Cardiac fibroblast (primary cell): ENCODE results near the gene GREB1.

Source experiments
- DNase-seq, 2 donors: peaks; one replicate each; pipeline versions ENCODE4 v3.0.0 to v3.0.0-alpha.2; 2010; ENCODE audit warnings: low read depth in 2 of 2
- H3K4me3 ChIP-seq, 2 donors: replicated peaks in 1 of 2; 1 replicate in 1 of 2; 2 replicates in 1 of 2; pipeline ENCODE4 v1.5.1; 2011; ENCODE audit warnings: low read depth in 2 of 2, low read length in 2 of 2, mild to moderate bottlenecking in 2 of 2, moderate library complexity in 1 of 2
- TF ChIP-seq, protein P1 (sequence below): IDR thresholded peaks from one replicate; pipeline ENCODE4 v1.5.1; 2011; ENCODE audit warnings: low read depth, mild to moderate bottlenecking, low read length, inconsistent platforms

The GREB1 gene

DNA sequence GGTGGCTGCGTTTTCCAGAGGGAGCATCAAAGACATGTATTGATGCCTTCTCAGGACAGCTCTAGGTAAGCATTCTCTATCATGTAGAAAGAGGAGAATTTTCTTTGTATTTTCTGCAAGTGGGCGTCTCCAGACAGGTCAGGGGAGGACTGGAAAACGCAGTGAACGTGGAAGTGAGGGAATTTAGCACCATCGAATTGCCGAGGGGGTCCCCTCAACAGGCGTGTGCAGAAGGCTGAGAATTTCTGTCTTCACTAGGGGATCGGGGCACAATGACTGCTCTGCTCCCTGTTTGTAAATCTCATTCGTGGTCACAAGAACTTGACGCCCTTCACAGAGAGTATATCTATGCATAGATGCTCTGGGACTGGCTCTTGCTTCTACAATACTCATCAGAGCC, 141.1 kb downstream of the GREB1 start:
- no peak overlapping the region for H3K4me3 ChIP-seq
- TF ChIP-seq, protein P1, sequence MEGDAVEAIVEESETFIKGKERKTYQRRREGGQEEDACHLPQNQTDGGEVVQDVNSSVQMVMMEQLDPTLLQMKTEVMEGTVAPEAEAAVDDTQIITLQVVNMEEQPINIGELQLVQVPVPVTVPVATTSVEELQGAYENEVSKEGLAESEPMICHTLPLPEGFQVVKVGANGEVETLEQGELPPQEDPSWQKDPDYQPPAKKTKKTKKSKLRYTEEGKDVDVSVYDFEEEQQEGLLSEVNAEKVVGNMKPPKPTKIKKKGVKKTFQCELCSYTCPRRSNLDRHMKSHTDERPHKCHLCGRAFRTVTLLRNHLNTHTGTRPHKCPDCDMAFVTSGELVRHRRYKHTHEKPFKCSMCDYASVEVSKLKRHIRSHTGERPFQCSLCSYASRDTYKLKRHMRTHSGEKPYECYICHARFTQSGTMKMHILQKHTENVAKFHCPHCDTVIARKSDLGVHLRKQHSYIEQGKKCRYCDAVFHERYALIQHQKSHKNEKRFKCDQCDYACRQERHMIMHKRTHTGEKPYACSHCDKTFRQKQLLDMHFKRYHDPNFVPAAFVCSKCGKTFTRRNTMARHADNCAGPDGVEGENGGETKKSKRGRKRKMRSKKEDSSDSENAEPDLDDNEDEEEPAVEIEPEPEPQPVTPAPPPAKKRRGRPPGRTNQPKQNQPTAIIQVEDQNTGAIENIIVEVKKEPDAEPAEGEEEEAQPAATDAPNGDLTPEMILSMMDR = no peak
- no peak for DNase-seq

DNA sequence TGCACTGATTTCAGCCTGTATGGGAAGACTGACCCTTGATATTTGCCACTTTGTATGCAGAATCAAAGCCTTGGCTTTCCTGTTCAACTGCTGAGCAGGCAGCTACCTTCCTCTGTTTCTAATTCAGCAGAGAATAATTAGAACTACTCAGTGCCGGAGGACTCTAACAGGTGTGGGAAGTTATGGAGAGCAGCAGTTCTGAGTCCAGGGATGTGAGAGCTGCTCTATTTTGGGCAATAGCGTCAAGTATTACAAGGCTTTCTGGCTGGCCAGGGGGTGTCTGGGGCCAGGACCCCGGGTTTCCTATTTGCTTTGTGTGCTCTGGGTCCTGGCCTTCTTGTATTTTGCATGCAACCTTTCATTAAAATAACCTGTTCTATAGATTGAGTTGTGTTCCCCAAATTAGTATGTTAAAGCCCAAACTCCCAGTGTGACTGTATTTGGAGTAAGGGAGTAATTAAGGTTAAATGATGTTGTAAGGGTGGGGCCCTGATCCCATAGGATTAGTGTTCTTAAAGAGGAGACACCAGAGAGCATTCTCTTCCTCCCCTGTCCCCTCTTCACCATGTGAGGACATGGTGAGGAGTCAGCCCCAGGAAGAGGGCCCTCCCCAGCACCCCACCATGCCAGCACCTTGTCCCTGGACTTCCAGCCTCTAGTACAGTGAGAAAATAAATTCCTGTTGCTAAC, 141.7 kb downstream of the GREB1 start:
- TF ChIP-seq, protein P1 = no peak
- no peak for DNase-seq
- H3K4me3 ChIP-seq = no peak overlapping the region

DNA sequence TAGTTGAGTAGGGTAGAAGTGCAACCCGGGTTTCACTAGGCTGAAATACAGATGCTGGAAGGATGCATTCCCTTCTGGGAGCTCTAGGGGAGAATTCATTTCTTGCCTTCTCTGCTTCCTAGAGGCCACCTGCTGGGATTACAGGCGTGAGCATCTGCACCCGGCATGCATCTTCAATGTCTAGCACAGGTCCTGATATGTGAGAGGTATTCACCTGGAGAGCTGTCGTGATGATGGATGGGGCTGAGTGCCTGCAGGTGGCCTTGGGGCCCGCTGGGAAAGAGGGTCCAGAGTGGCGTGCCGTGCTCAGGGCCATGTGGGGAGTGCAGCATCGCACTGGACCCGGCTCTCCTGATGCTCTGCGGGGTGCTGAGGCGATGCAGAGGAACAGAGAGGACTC, 142.8 kb downstream of the GREB1 start:
- TF ChIP-seq, protein P1 = no peak

DNA sequence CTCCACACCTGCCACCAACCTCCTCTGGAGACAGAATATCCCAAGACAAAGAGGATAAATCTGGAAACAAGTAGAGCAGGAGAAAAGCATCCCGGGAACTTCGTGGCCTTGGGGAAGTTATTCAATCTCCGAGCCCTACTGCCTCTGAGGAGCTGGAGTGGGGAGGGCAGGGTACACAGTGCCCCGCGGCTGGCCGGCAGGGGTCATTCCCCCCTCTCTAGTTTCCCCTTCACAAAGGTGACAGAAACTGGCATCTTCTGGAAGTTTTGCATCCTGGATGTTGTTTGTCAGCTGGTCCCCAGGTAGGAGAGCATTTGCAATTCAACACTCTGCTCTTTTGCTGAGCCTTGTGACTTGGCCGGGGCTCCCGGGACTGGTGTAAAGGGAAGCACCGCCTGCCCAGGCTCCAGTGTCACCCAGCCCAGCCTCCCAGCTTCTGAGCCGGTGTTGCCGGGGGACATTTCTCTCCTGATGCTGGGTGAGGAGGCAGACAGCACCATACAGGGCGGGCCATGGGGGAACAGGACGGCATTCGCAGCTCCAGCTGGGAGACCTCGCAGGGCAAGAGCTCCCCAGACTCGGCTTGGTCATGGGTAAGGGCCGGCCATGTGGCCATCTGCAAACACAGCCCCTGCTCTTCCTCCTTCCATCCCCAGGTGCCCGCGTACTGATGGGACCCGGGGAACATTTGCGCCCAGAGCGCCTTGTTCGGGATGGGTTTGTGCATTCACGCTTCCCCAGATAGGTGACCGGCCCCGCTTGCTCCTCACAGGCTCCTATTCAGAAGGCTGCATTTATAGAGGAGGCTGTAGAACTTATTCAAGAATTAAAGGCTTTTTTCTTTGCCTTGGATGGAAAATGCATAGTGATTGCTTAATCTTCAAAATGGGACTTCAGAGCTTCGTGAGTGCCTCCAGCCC, 143.6 kb downstream of the GREB1 start:
- TF ChIP-seq, protein P1 = no peak
- no peak for DNase-seq
- H3K4me3 ChIP-seq = no peak overlapping the region

More for the DNA sequence above, 142.8 kb downstream of the GREB1 start:
- no peak for DNase-seq
- no peak overlapping the region for H3K4me3 ChIP-seq

DNA sequence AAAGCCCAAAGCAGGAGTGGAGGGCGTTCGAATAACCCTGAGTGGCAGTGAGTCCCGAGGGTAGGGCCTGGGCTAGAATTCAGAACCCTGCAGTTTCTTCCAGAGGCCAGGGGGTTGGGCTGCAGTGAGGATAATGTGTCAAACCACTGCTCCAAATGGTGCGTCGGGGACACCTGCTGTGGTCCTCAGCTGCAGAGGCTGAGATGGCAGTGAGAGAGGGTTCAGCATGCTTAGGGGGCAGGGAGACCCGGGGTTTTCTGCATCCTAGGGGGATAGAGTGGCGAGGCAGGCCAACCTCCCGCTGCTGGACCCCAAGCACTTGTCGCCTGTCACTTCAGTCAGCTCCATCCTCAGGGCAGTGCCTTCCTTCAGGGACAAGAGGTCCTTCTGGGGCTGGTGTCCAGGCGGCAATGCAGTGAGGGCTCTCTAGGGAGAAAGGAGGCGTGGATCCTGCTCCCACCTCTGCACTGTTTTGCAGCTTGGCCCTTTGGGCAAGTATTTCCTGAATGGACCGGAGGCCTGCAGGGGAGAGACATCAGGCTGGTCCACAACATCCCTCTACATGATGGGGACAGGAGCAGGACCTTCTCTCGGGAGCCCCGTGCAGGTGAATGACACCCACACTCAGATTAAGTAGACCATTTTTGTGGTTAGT, 144.6 kb downstream of the GREB1 start:
- no peak overlapping the region for H3K4me3 ChIP-seq
- TF ChIP-seq, protein P1 = no peak
- no peak for DNase-seq

DNA sequence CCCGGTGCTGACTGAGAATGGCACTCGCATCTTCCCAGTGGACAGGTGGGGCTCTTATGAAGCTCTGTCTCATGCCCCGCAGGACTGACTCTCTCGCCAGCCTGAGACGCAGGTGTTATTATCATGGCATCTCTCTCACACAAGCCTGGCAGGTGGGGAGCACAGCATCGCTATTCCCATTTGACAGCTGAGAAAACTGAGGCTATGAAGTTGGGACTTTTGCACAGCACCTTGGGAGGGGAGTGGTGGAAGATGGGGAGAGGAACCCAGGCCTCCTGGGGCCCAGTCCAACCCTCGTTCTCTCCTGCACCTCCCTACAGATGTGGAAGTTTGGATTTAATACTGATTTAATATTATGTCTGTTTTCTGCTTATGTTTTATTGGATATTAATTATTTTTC, 145.2 kb downstream of the GREB1 start:
- TF ChIP-seq, protein P1 = no peak
- H3K4me3 ChIP-seq = no peak overlapping the region
- no peak for DNase-seq
